Measurements from ENCODE around the gene COL11A1.
"Not testable (repeated sequence)": the region's sequence is repeated elsewhere in the genome, so short reads cannot be mapped to it uniquely, and the experiment has no call there.

Gene COL11A1

DNA sequence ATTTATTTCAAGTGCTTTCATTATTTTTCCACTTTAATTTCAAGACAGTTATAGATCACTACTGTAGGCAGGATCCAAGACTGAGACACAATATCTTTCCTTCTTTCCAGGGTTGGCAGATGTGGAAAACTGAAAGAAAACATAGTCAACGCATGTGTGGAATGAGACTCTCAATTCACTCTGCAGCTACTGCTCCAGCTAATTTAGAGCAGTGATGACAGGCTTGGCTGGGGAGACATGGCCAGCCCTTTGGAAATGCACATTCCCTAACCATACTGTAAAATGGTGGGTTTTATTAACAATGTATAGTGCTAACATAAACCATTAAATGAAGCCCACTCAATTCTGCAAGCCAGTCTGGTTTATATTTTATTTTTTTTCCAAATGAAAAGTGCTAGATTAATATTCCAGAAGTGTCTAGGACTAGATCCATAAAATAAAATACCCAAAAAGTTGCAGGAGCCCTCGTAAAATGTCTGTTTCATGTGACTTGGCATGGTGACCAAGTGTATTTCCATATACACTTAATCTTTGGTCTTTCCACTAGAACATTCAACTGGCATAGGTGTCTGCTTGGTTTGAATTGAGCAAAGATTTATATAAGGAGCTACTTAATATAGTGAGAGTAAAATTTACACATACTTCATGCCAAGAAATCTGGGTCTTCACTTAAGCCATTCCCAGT, 32.9 kb downstream of the COL11A1 start:
- no peak for DNase-seq

DNA sequence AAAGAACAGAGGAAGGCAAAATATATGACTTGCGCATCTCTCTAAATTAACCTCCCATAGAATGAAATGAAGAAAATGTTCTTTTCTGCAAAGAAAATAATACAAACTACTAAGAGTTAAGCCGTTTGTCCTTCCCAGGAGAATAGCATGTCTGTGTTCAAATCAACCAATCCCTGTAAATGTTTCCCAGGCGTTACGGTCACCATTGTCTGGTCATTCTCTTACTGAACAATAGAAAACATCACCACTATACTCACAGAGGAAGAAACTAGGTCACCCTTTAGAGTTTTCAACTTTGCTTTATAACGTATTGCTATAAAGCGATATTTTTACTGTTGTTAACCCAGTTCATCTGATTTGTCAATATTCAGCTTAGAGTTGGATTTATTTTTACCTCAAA, 34.1 kb downstream of the COL11A1 start:
- no peak for DNase-seq

DNA sequence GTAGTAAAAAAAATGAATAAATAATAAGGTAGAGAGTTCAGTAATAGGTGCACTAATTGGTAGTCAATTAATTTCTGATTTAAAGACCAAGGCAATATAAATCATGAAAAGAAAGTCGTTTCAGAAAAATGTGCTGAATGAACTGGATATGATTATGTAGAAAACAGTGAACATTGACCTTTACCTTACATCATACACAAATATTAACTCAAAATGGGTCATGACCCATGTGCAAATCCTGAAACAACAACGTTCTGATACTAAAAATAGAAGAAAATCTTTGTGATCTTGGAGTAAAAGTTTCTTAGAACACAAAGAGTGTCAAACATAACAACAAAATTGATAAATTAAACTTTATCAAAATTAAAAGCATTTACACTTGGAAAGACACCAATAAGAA, 39.1 kb downstream of the COL11A1 start:
- DNase-seq, result no peak

DNA sequence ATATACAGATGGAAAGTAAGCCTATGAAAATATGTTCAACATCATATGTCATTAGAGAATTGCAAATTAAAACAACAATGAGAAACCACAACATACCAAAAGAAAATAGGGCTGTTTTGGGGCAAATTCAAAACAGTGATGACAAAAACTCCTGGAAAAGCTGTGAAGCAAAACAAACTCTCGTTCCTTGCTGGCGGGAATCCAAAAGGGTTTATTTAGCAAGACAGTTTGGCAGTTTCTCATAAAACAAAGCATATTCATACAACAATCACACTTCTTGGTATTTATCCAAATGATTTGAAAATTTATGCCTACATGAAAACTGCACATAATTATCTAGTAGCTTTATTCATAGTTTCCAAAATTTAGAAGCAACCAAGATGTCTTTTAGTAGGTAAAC, 44.4 kb downstream of the COL11A1 start:
- no peak for DNase-seq

DNA sequence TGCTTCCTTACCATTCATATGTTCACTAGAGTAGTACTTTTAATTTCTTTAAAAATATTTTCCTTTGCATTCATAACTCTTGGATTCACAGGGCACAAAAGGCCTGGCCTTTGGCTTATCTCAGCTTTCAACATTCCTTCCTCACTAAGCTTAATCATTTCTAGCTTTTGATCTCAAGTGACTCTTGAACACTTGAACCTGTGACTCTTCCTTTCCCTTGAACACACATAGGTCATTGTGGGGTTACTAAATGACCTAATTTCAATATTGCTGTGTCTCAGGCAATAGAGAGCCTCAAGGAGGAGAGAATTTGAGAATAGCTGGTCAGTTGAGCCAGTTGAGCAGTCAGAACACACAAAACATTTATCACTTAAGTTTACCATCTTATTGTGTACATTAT, 49.9 kb downstream of the COL11A1 start:
- DNase-seq, result no peak

DNA sequence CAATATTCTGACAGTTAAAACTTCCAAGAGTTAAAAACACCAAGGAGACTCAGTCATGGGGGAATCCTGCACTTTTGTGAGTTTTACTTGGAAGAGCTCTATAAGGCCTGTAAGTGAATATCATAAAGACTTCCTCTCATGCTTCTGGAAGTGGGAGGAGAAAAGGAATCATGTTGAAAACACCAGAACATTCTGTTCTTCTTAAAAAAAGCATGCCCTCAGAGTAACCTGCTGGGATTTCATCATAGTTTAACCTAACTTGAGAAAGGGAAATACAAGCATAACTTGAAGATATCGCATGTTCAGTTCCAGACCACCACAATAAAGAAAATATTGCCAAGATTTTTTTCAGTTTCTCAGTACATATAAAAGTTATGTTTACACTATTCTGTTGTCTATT, 51.9 kb downstream of the COL11A1 start:
- no peak for DNase-seq

DNA sequence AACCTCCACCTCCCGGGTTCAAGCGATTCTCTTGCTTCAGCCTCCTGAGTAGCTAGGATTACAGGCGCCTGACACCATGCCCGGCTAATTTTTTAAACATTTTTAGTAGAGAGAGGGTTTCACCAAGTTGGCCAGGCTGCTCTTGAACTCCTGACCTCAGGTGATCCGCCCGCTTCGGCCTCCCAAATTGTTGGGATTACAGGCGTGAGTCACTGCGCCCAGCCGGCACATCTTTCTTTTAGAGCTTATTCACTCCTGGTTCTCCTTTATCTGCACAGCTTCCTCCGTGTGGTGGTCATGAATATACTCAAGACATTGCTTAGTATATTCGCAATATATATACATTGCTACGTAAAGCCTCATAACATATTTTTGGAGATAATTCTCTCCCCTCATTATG, 80.2 kb downstream of the COL11A1 start:
- not testable (repeated sequence) for DNase-seq

DNA sequence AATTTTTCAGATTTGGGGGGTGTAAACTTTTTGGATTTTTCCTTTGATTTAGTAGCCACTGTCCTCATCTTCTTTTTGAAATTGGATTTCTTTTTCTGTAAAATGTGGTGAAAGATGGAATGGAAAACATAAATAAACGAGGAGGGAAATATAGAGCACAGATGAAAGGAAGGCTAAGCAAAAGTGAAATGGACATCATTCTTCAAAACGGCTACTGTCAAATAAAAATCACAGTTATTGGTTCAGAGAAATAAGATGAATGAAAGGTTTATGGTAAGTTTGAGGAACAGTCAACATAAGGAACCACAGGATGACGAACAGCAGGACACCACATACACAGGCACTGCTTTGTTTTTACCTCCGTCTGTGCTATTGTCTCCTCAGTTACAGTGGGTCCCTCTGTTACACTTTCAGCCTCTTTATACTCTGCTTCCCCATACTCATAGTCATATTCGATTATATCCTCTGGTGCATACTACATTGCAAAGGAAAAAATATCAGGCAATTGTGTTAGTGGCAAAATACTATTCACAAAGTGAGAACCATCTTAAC, 82.4 kb downstream of the COL11A1 start:
- DNase-seq, result no peak

DNA sequence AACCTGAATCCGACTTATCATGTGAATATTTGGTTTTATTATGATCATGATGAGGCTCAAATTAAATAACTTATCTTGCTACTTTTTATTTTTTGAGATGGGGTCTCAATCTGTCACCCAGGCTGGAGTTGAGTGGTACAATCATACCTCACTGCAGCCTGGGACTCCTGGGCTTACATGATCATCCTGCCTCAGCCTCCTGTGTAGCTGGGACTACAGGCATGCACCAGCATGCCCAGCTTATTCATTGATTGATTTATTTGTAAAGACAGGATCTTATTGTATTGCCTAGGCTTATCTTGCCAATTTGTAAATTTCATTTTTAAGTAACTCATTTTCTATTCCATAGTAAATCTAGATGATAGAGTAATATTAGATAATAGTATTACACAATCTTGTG, 84.3 kb downstream of the COL11A1 start:
- no peak for DNase-seq

DNA sequence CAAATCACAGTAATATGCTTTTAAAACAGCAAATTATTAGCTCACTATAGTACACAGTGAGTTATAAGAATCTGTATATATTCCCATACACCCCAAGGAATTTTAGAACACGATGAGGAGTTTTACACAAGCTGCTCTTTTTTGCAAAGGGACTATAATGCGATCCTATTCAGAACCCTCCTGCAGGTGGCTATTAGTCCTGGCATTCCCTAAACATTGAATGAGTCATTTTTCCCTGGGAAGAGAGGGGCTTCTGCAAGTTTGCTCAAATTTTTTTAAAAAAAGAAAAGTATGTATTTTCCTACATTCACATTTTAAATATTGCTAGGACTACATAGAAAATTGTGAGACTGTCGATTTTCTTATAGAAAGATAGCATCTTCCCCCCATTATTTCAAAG, 106.3 kb downstream of the COL11A1 start:
- DNase-seq, result no peak

DNA sequence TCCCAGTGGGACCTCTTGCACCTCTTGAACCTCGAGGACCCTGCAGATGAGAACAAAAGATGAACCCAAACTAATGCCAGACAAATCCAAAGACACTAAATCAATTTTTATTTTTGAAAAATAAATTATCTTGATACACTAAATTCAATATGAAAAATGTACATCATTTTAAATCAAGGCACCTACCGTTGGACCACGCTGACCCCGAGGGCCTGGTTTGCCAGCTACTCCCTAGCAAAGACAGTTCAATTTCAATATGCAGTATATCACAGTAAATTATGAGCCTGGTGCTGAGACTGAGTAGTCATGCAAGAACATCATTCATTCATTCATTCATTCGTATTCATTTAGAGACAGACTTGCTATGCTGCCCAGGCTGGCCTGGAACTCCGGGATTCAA, 129.4 kb downstream of the COL11A1 start:
- DNase-seq, result no peak

DNA sequence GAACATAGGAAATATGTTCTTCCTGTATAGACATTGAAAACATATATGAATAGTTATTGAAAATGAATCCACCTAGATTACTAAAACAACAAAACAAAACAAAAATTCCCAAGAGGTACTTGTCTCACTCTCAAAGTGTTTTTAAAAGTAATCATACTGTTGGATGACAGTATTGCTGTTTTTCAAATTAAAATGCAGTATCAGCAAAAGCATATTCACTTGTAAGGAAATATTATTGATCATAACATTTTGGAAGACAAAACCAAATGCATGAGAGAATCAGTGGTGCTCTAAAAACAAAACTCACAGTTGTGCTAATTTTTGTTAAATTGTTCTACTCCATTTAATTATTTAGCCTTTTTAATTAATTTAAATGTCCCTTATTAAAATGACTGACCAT, 131.0 kb downstream of the COL11A1 start:
- no peak for DNase-seq

DNA sequence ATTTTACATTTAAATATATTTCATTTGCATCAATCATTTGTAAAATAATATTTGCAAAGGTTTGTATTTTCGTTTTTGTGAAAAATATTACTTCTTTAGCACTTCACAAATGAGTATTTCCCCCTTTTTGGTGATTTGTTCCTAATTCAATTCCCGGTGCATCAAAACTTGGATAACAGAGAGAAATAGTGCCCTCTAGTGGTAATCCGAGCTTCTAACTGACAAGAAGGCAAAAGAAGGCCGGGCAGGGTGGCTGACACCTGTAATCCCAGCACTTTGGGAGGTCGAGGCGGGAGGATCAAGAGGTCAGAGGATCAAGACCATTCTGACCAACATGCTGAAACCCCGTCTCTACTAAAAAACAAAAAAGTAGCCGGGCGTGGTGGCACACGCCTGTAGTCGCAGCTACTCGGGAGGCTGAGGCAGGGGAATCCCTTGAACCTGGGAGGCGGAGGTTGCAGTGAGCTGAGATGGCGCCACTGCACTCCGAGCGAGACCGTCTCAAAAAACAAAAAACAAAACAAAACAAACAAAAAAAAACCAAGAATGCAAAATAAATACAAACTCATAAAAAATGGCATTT, 137.7 kb downstream of the COL11A1 start:
- no peak for DNase-seq

DNA sequence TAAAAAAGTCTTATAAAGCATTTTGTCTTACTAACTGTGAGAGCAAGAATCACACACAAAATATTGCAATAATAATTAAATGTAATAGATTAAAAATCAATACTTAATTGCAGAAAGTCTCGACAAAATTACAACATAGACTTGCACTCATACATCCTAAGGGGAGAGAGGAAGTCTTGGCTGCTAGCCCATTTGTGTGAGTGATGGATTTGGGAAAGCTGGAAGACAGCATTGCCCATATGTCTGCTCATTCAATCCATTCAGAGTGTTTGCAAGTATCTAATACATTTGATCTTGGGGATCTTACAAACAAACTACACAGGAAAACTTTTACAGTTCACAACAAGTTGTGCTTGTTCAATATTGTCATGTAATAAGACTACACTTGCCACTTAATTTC, 140.5 kb downstream of the COL11A1 start:
- no peak for DNase-seq

DNA sequence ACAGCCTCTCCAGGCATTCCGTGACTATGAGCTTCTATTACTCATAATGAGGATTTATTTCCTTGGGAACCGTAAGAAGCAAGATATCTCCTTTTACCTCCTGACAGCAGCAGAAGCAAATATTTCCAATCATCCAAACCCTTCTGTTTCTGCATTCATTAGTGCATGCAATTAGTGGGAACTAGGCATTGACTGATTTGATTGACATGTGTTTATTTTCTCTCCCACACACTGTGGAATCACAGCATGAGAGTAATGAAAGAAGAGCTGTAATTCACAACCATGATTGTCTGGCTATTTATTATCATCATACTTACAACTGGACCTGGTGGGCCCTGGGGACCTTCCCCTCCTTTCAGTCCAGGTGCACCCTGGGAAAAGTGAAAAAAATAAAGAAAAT, 146.8 kb downstream of the COL11A1 start:
- no peak for DNase-seq

DNA sequence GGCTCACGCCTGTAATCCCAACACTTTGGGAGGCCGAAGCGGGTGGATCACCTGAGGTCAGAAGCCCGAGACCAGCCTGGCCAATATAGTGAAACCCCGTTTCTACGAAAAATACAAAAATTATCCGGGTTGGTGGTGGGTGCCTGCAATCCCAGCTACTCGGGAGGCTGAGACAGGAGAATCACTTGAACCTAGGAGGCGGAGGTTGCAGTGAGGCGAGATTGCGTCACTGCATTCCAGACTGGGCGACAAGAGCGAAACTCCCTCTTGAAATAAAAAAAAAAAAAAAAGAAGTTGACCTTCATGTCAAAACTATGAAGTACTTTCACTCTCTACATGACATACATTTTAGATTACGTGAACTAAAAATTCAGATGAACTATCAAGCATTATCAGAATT, 153.7 kb downstream of the COL11A1 start:
- no peak for DNase-seq

DNA sequence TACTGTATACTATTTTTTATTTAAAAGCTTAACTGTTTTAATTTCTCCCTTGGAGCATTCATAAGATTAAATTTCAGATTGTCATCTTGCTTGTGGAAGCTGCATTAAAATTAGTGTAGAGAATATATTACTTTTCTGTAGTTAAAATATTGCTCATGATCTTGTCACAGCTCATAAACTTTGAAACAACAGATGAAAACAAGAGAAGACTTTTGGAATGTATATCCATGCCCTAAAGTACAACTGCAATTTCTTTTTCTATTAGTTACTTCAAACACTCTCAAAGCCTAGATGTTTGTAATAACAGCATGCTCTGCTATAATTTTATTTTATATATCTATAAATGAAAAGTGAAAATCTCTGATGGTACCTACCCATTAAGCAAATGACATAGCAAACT, 155.9 kb downstream of the COL11A1 start:
- DNase-seq, result no peak

DNA sequence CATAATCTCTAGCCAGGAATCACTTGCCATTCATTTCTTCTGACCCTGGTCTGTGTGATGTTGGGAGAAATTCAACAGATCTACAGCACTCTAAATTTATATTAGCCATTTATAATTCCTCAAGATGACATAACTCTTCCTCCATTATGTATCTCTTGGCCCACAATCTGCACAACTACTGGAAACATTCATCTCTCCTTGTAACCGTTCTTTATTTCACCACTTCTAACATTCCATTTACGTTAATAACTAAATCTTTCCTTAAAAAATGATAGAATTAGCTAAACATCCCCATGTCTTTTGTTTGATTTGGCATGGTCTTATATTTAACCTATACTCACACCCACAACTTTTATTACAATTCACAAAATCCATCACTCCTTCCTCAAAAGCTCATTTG, 166.0 kb downstream of the COL11A1 start:
- DNase-seq, result no peak

DNA sequence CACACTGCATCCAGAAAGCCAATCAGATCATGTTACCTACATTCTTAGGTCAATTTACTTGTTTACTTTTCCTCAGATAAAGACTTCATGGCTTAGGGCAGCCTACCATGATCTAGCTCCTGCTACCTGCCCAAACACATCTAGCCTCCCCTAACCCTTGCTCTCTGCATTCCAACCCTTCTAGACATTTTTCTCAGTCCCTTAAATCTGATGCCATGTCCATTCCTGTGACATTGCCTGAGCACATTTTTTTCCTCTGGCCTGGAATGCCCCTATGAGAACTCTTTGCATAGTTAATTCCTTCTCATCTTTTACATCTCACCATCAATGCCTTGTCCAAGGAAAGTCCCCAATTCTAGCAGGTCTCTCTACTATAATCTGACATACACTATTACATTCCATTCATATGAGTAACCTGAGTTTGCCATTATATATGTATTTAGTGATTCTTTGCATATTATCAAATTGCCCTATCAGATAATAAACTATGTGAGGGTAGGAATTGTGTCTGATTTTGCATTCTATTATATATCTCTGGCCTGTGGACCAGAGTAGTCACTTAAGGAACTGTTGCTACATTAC, 166.9 kb downstream of the COL11A1 start:
- no peak for DNase-seq

DNA sequence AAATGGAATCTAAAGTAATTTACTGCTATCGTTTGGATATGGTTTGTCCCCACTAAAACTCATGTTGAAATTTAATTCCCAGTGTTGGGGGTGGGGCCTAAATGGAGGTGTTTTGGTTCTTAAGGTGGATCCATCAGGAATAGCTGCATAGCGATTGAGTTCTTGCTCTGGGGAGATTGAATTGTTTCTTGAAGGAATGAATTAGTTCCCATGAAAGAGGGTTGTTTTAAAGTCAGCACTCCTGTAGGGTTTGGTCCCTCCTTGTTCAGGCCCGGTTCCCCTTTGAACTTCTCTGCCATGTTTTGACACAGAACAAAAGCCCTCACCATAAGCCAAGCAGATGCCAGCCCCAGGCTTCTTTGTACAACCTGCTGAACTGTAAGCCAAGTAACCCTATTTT, 170.9 kb downstream of the COL11A1 start:
- DNase-seq, result no peak

DNA sequence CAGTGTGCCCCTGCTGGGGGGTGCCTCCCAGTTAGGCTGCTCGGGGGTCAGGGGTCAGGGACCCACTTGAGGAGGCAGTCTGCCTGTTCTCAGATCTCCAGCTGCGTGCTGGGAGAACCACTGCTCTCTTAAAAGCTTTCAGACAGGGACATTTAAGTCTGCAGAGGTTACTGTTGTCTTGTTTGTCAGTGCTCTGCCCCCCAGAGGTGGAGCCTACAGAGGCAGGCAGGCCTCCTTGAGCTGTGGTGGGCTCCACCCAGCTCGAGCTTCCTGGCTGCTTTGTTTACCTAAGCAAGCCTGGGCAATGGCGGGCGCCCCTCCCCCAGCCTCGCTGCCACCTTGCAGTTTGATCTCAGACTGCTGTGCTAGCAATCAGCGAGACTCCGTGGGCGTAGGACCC, 175.0 kb downstream of the COL11A1 start:
- not testable (repeated sequence) for DNase-seq

DNA sequence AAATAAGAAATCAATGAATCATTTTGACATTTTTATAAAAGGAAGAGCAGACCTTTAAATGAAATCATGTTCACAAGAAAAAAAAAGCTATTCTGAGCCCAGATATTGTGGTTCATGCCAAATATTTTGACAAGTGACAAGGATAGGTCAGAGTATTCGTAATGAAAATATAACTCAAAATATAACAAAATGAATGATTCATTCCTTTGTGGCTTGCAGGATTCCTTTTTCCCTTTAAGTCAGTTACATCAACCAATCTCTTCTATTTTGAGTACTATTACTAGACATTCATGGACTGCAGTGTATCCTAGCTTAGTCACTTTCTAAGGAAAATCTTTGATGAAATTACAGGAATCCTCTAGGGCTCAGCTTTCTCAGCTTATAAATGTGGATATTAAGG, 188.7 kb downstream of the COL11A1 start:
- DNase-seq, result no peak

DNA sequence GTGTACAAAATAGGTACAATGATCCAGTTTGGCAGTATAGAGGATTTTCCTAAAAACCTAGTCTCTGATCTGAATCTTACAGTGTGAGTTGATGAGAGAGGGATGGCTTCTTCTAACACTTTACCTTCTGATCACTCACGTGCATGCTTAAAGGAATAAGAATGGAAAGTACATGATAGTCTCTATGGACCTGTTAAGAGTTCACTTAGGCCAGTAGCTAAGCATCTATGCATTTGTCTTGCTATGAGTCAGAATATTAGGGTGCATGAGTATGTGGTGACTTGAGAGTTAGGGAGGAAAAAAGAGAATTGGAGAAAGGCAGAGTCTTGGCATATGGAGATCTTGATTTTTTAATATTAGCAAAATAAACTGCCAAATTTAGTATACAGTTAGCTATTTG, 206.3 kb downstream of the COL11A1 start:
- no peak for DNase-seq

DNA sequence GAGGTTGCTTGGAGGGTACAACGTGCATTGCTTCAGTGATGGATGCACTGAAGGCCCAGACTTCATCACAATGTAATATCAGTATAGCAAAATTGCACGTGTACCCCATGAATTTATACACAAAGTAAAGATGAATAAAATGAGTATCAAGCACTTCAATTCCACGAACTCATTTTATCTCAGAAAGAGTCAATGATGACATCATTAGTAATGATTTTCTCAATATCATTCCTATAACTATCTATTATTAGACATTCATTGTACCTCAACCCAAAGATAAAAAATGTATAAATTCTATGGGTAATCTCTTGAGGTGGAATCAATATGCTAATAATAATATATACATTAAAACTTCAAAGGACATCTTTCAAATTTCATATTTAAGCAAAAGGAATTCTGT, 208.4 kb downstream of the COL11A1 start:
- DNase-seq, result no peak

DNA sequence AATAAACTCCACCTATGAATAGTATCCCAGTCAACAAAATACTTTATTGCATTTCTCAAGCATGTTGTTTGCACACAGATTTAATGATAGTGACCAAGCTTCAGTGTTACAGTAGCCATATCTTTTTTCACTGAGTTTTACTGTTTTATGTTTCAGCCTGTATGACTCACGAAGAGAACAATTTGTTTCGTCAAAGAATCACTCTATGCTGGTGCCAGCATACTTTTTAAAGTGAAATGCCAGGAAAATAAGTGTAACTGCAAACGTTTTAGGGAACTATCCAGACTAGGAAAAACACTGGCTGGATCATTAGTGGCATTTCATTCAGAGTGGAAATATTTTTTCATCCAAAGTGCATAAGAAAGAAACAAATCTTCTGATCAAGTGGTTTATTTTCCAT, 210.8 kb downstream of the COL11A1 start:
- no peak for DNase-seq
